Erythroblast (primary cell): ENCODE results near the gene CLRN3.

Experiments
- GATA1 ChIP-seq: IDR thresholded peaks from 2 replicates; pipeline ENCODE4 v1.6.1; 2011; ENCODE audit warnings: low read depth, mild to moderate bottlenecking, control low read depth, low read length, moderate library complexity
- POLR2A ChIP-seq: IDR thresholded peaks from 2 replicates; pipeline ENCODE4 v1.6.1; 2011; ENCODE audit warnings: mild to moderate bottlenecking, low read length

DNA sequence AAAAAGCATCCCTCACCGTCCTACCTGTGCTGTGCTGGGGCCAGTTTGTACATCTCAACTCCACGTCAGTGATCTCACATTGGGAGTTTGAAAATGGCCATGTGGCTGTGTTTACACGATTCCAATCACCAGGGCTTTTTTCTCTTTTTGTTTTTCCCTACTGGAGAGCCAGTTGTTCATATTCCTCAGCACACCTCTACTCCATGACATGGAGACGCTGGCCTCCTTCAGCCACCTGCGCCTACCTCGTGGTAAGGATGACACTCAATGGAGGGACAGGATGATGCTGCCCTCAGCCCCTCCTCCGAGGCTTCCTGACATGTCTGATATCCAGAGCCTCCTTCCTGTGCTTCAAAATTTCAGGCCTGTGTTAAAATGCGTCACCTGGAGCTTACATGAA lies 10.3 kb downstream of the CLRN3 start:
- TF ChIP-seq POLR2A: no peak
- TF ChIP-seq GATA1: no peak
